H1 (cell line): ENCODE measurements around the gene KIF5A. TPM values are rescaled to one million over a fixed set of nuclear protein-coding genes. Genes with fewer than 3 reads are reported as not detected.
A peak's percentile ranks its signal among the peaks of the same experiment; 100 is the strongest.

Experiments
- BACH1 ChIP-seq: IDR thresholded peaks from 2 replicates; pipeline ENCODE4 v1.6.1; 2012; ENCODE audit warnings: low read length, improper control_type of control experiment
- BCL11A ChIP-seq, 2 experiments: IDR thresholded peaks; one replicate each; pipeline ENCODE4 v1.6.1; 2011; ENCODE audit warnings: low read depth in 2 of 2, low read length in 2 of 2, mild to moderate bottlenecking in 2 of 2
- BRCA1 ChIP-seq: IDR thresholded peaks from 2 replicates; pipeline ENCODE4 v1.6.1; 2012; ENCODE audit warnings: low read depth, low read length, improper control_type of control experiment
- CBX8 ChIP-seq: fragments of 300-800, 300-1000 bp; sonication (generic); IDR thresholded peaks from 2 replicates; pipeline ENCODE4 v1.7.1; 2016; ENCODE audit warnings: low read depth, low read length, borderline replicate concordance
- CHD2 ChIP-seq: IDR thresholded peaks from 2 replicates; pipeline ENCODE4 v1.6.1; 2012; ENCODE audit warnings: low read length, improper control_type of control experiment
- CTCF ChIP-seq, 3 experiments: IDR thresholded peaks; 1 replicate in 2 of 3; 2 replicates in 1 of 3; pipeline versions ENCODE4 v1.5.1 to v1.6.1; 2011; ENCODE audit warnings: low read length in 3 of 3, mild to moderate bottlenecking in 3 of 3, inconsistent platforms in 2 of 3, low read depth in 1 of 3, moderate library complexity in 1 of 3; ENCODE audit not compliant: insufficient read depth in 1 of 3; ENCODE audit errors: control extremely low read depth in 1 of 3
- GABPA ChIP-seq: IDR thresholded peaks from 2 replicates; pipeline ENCODE4 v1.6.1; 2011; ENCODE audit warnings: mild to moderate bottlenecking, low read length, moderate library complexity, borderline replicate concordance; ENCODE audit not compliant: insufficient read depth
- GTF2F1 ChIP-seq: IDR thresholded peaks from 2 replicates; pipeline ENCODE4 v1.6.1; 2012; ENCODE audit warnings: low read depth, low read length, improper control_type of control experiment, borderline replicate concordance
- KDM4A ChIP-seq: IDR thresholded peaks from one replicate; pipeline ENCODE4 v1.7.1; 2012; ENCODE audit warnings: low read depth, mild to moderate bottlenecking, moderate library complexity, low read length, inconsistent platforms; ENCODE audit not compliant: severe bottlenecking
- NANOG ChIP-seq: IDR thresholded peaks from 2 replicates; pipeline ENCODE4 v1.6.1; 2011; ENCODE audit warnings: low read length, low read depth, mild to moderate bottlenecking, inconsistent platforms; ENCODE audit not compliant: insufficient read depth, poor library complexity, severe bottlenecking
- NRF1 ChIP-seq: IDR thresholded peaks from 2 replicates; pipeline ENCODE4 v1.6.1; 2011; ENCODE audit warnings: mild to moderate bottlenecking, low read depth, low read length, improper control_type of control experiment
- POLR2A ChIP-seq, 2 experiments: IDR thresholded peaks; 1 replicate in 1 of 2; 2 replicates in 1 of 2; pipeline ENCODE4 v1.6.1; 2011; ENCODE audit warnings: low read depth in 2 of 2, low read length in 2 of 2, mild to moderate bottlenecking in 2 of 2; ENCODE audit errors: control extremely low read depth in 1 of 2
- POU5F1 ChIP-seq: IDR thresholded peaks from 2 replicates; pipeline ENCODE4 v1.6.1; 2011; ENCODE audit warnings: low read depth, mild to moderate bottlenecking, low read length, moderate library complexity
- RBBP5 ChIP-seq: IDR thresholded peaks from 2 replicates; pipeline ENCODE4 v1.7.1; 2012; ENCODE audit warnings: low read depth, mild to moderate bottlenecking, inconsistent platforms, low read length, moderate library complexity, borderline replicate concordance
- RNF2 ChIP-seq: fragments of 200-900, 300-1000 bp; sonication (generic); IDR thresholded peaks from 2 replicates; pipeline ENCODE4 v1.7.1; 2016; ENCODE audit warnings: borderline replicate concordance, low read depth, mild to moderate bottlenecking, antibody characterized with exemption, low read length; ENCODE audit not compliant: poor library complexity, severe bottlenecking; ENCODE audit errors: missing control alignments
- SAP30 ChIP-seq: fragments of 300-600 bp; sonication (generic); IDR thresholded peaks from 2 replicates; pipeline ENCODE4 v1.7.1; 2012; ENCODE audit warnings: low read length, moderate library complexity, mild to moderate bottlenecking, inconsistent platforms; ENCODE audit not compliant: insufficient read depth, insufficient replicate concordance
- SIN3A ChIP-seq, 2 experiments: IDR thresholded peaks in 1 of 2; conservative IDR thresholded peaks in 1 of 2; 2 replicates each; pipeline ENCODE4 v1.6.1; 2011 to 2012; ENCODE audit warnings: low read length in 2 of 2, improper control_type of control experiment in 1 of 2, low read depth in 1 of 2, mild to moderate bottlenecking in 1 of 2
- SIX5 ChIP-seq: IDR thresholded peaks from 2 replicates; pipeline ENCODE4 v1.6.1; 2011; ENCODE audit warnings: mild to moderate bottlenecking, low read depth, low read length
- SP2 ChIP-seq: IDR thresholded peaks from 2 replicates; pipeline ENCODE4 v1.6.1; 2012; ENCODE audit warnings: mild to moderate bottlenecking, low read length, inconsistent platforms
- SRF ChIP-seq: IDR thresholded peaks from 2 replicates; pipeline ENCODE4 v1.6.1; 2011; ENCODE audit warnings: mild to moderate bottlenecking, low read depth, low read length, moderate library complexity
- TAF1 ChIP-seq: IDR thresholded peaks from 2 replicates; pipeline ENCODE4 v1.6.1; 2011; ENCODE audit warnings: mild to moderate bottlenecking, low read depth, low read length
- TBP ChIP-seq: IDR thresholded peaks from 2 replicates; pipeline ENCODE4 v1.6.1; 2011; ENCODE audit warnings: low read depth, low read length, improper control_type of control experiment
- polyA plus RNA-seq, 7 experiments: library from polyadenylated mRNA; depleted of rRNA in 3 of 7; stranded (reverse) in 5 of 7; unstranded in 2 of 7; fragments of >200 nt in 5 of 7; fragments of 200-250 nt in 2 of 7; gene quantifications; 1 replicate in 5 of 7; 2 replicates in 1 of 7; 4 replicates in 1 of 7; pipeline versions ENCODE4 v1.2.1 to v1.2.3, GENCODE V29; 2011 to 2013; ENCODE audit warnings: missing spikeins in 2 of 7, mixed read lengths in 2 of 7
- total RNA-seq: library from RNA; stranded (reverse); fragmentation: NEBNext Ultra II Directional; extraction: Animal tissue kit (Norgen Biotek cat#: 25700); gene quantifications from 2 replicates; pipeline ENCODE4 v1.2.1, GENCODE V29; 2021

KIF5A gene
- total and polyA plus RNA-seq, 2 of the 8 experiments (the other 6 are each of a cell fraction or from before 2014, with no cell fraction given): 10.7 to 21.9 TPM

- no peak for TF ChIP-seq NRF1
- no peak for TF ChIP-seq BCL11A (IDR thresholded peaks at IDR 0.05; ENCODE audit: low read depth in 2 of 2, low read length in 2 of 2)
- TF ChIP-seq CTCF (IDR thresholded peaks at IDR 0.05; ENCODE audit: control extremely low read depth in 1 of 3, insufficient read depth in 1 of 3, low read depth in 1 of 3, low read length in 3 of 3): peak in 2 of 3 experiments; percentile 35 to 37; a peak in 3 of 4 replicates
- TF ChIP-seq GTF2F1: no peak
- TF ChIP-seq SIN3A (conservative IDR thresholded peaks at IDR 0.05 in 1 of 2, IDR thresholded peaks at IDR 0.05 in 1 of 2; ENCODE audit: low read depth in 1 of 2, low read length in 2 of 2): no peak
- TF ChIP-seq SRF: no peak
- TF ChIP-seq RBBP5: 0 out of 2 replicates have a peak, but pooled peaks have one; percentile 37
- TF ChIP-seq GABPA: no peak
- no peak for TF ChIP-seq SIX5
- TF ChIP-seq CHD2: no peak
- TF ChIP-seq BACH1: no peak
- no peak for TF ChIP-seq POLR2A (IDR thresholded peaks at IDR 0.05; ENCODE audit: control extremely low read depth in 1 of 2, low read depth in 2 of 2, low read length in 2 of 2)
- TF ChIP-seq CBX8: no peak
- TF ChIP-seq SP2: no peak
- no peak for TF ChIP-seq NANOG
- peak; percentile 70 for TF ChIP-seq KDM4A
- no peak for TF ChIP-seq BRCA1
- no peak for TF ChIP-seq TBP
- TF ChIP-seq POU5F1: no peak
- peak; percentile 51 for TF ChIP-seq RNF2
- no peak for TF ChIP-seq TAF1
- TF ChIP-seq SAP30: no peak
These were observed 77.8 kb downstream of the KIF5A start (continued) for GRCh38 chr12:57627501-57628279.
